B cell (primary cell): ENCODE data around the gene SLC25A34. TPM values are rescaled to one million over a fixed set of nuclear protein-coding genes. Genes with fewer than 3 reads are reported as not detected.
A peak's percentile ranks its signal among the peaks of the same experiment; 100 is the strongest.

Source experiments
- ATAC-seq: fragments of 200-7000 bp; cut with Tn5 transposase; one replicate; pipeline ENCODE4 v1.10.0; 2021; ENCODE audit warnings: low read depth, mild to moderate bottlenecking, moderate number of reproducible peaks, moderate library complexity
- CTCF ChIA-PET: fragments of 350-600 bp; sonication (Branson Sonifier 250); formaldehyde crosslinking; loops from one replicate; lab custom pipeline; 2021; ENCODE audit warnings: antibody characterized with exemption, inconsistent platforms; lab: Charles Lee
- POLR2A ChIA-PET: fragments of 350-600 bp; sonication (Branson Sonifier 250); formaldehyde crosslinking; loops from one replicate; lab custom pipeline; 2021; ENCODE audit warnings: antibody characterized with exemption; lab: Charles Lee
- DNase-seq: peaks from one replicate; pipeline ENCODE4 v3.0.0; 2013
- H2AFZ ChIP-seq: 2 replicates; pipeline ENCODE4 v1.6.1; 2012; ENCODE audit warnings: mild to moderate bottlenecking, low read depth, low read length; ENCODE audit not compliant: insufficient read depth, poor library complexity, severe bottlenecking
- H3K27ac ChIP-seq, 2 donors: 1 replicate in 1 of 2; 2 replicates in 1 of 2; pipeline ENCODE4 v1.5.1; 2012 to 2013; ENCODE audit warnings: low read length in 2 of 2, mild to moderate bottlenecking in 2 of 2, moderate library complexity in 1 of 2
- H3K27me3 ChIP-seq, 4 experiments: fragments of 200-600 bp in 1 of 4; sonication (generic) in 1 of 4; replicated peaks in 1 of 4; 1 replicate in 2 of 4; 2 replicates in 2 of 4; pipeline versions ENCODE4 v1.6.1 to v1.7.0; 2013 to 2016; ENCODE audit warnings: low read length in 3 of 4, mild to moderate bottlenecking in 2 of 4, mixed read lengths in 1 of 4, moderate library complexity in 1 of 4; ENCODE audit not compliant: insufficient read depth in 4 of 4, control insufficient read depth in 3 of 4; ENCODE audit errors: control extremely low read depth in 1 of 4
- H3K36me3 ChIP-seq, 2 experiments: replicated peaks in 1 of 2; 1 replicate in 1 of 2; 2 replicates in 1 of 2; pipeline versions ENCODE4 v1.6.1 to v1.7.1; 2013; ENCODE audit warnings: low read length in 1 of 2; ENCODE audit not compliant: insufficient read depth in 2 of 2, control insufficient read depth in 1 of 2; ENCODE audit errors: control extremely low read depth in 1 of 2, extremely low read depth in 1 of 2
- H3K4me1 ChIP-seq, 2 donors: fragments of 200-600 bp in 1 of 2; sonication (generic) in 1 of 2; 1 replicate in 1 of 2; 2 replicates in 1 of 2; pipeline versions ENCODE4 v1.5.1 to v1.6.1; 2013 to 2017; ENCODE audit warnings: low read length in 2 of 2; ENCODE audit not compliant: control insufficient read depth in 2 of 2, insufficient read depth in 2 of 2
- H3K4me2 ChIP-seq: replicated peaks from 2 replicates; pipeline ENCODE3; 2012; ENCODE audit warnings: mild to moderate bottlenecking, low read depth, low read length; ENCODE audit not compliant: poor library complexity, severe bottlenecking
- H3K4me3 ChIP-seq, 5 experiments: fragments of 200-600 bp in 1 of 5; sonication (generic) in 1 of 5; 1 replicate in 3 of 5; 2 replicates in 2 of 5; pipeline versions ENCODE4 v1.5.1 to v1.7.0; 2011 to 2016; ENCODE audit warnings: low read length in 4 of 5, mild to moderate bottlenecking in 4 of 5, low read depth in 2 of 5, control low read depth in 1 of 5, moderate library complexity in 1 of 5; ENCODE audit not compliant: insufficient read depth in 1 of 5; ENCODE audit errors: control extremely low read depth in 1 of 5, extremely low read depth in 1 of 5
- H3K79me2 ChIP-seq: fragments of 200-600 bp; sonication (generic); one replicate; pipeline ENCODE4 v1.6.0; 2016; ENCODE audit warnings: low read length; ENCODE audit not compliant: control insufficient read depth, insufficient read depth
- H3K9ac ChIP-seq: fragments of 200-600 bp; sonication (generic); 2 replicates; pipeline ENCODE4 v1.6.1; 2017; ENCODE audit warnings: mild to moderate bottlenecking, low read length, moderate library complexity
- H3K9me3 ChIP-seq, 3 donors: one replicate each; pipeline versions ENCODE4 v1.6.1 to v1.7.1; 2013; ENCODE audit warnings: low read length in 2 of 3; ENCODE audit not compliant: control insufficient read depth in 2 of 3, insufficient read depth in 1 of 3; ENCODE audit errors: control extremely low read depth in 1 of 3
- H4K20me1 ChIP-seq: 2 replicates; pipeline ENCODE4 v1.6.0; 2012; ENCODE audit warnings: mild to moderate bottlenecking, low read length; ENCODE audit not compliant: insufficient read depth, control insufficient read depth, poor library complexity, severe bottlenecking
- H3K27ac Mint-ChIP-seq: one replicate; pipeline ENCODE4 v1.8.0; 2021; ENCODE audit warnings: mixed read lengths
- H3K27me3 Mint-ChIP-seq: one replicate; pipeline ENCODE4 v1.8.0; 2021; ENCODE audit warnings: mixed read lengths
- H3K4me1 Mint-ChIP-seq: one replicate; pipeline ENCODE4 v1.8.0; 2021; ENCODE audit warnings: mixed read lengths
- H3K4me3 Mint-ChIP-seq: one replicate; pipeline ENCODE4 v1.8.0; 2021; ENCODE audit warnings: mixed read lengths
- H3K9me3 Mint-ChIP-seq: one replicate; pipeline ENCODE4 v1.8.0; 2022; ENCODE audit warnings: mixed read lengths; ENCODE audit not compliant: insufficient read depth
- EZH2 ChIP-seq: IDR thresholded peaks from 2 replicates; pipeline ENCODE4 v1.6.1; 2012; ENCODE audit warnings: borderline replicate concordance, low read depth, mild to moderate bottlenecking, moderate library complexity, low read length; ENCODE audit not compliant: insufficient read depth, poor library complexity, severe bottlenecking
- WGBS: methylation state at CpG from one replicate; pipeline ENCODE4 v1.1.5; 2013; ENCODE audit warnings: missing lambda C conversion rate; ENCODE audit not compliant: insufficient coverage; 5-methylcytosine and 5-hydroxymethylcytosine counted together
- intact Hi-C: fragments of 100-400 bp; cut with micrococcal nuclease; formaldehyde crosslinking; loops from one replicate; pipeline ENCODE4 v1.10.0; 2022
- polyA plus RNA-seq: library from polyadenylated mRNA; depleted of rRNA; stranded (reverse); fragments of >200 nt; gene quantifications from 2 replicates; pipeline ENCODE4 v1.2.3, GENCODE V29; 2012
- total RNA-seq, 2 donors: library from RNA; stranded (reverse); fragments of 120-200 nt in 1 of 2; gene quantifications; 1 replicate in 1 of 2; 2 replicates in 1 of 2; pipeline versions ENCODE4 v1.2.3 to v1.2.4, GENCODE V29; 2013 to 2022
- TF ChIP-seq, protein P1 (sequence below): fragments of 200-600 bp; IDR thresholded peaks from one replicate; pipeline ENCODE4 v1.8.0; 2022; ENCODE audit warnings: antibody characterized with exemption, mild to moderate bottlenecking

The SLC25A34 gene
- total and polyA plus RNA-seq, 2 donors (not counting 1 experiment from before 2014, with no cell fraction given), result 4.6 to 5.4 TPM

DNA sequence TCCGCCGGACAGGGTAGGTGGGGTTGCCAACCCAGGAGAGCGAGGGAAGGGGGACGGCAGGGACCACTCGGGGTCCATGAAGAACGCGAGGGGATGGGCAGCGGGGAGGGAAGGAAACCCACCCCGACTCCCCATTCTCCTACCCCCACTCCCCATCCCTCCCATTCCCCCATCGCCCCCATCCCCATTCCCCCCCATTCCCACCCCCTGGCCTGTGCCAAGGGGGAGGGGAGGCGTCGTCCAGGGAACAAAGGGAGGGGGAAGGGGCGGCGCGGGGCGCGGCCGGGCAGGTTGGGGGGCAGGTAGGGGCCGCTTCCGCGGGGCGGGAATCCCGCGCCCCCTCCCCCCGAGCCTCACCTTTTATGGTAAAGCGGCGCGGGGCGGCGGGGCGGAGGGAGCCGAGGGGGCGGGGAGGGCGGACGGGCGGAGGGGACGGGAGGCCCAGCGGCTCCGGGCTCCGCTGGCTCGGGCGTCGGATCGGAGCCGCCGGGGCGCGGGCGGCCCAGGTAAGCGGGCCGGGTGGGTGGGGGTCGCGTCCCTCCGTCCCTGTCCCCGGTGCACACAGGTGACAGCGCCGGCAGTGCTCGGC, 22.4 kb downstream of the SLC25A34 start, which contains the start of gene FBLIM1:
Gene FBLIM1, plus strand, starts transcription at position 453 of the 589 bp plus-strand sequence. CDS start 6,189 bp downstream, outside the sequence.
- Mint-ChIP-seq H3K27ac (no peak within 1 kb of the TSS), H3K4me1 (peaks cover 24% of the 10 kb centered on the region), H3K4me3 (peak within 1 kb of the TSS; percentile 81), H3K9me3 (no peaks in the 10 kb centered on the region), H3K27me3 (peaks cover 50% of the 10 kb centered on the region)
- Histone ChIP-seq H3K4me1 (peaks cover 20 to 25% of the 10 kb centered on the region in 2 donors), H4K20me1 (no peaks in the 10 kb centered on the region), H3K79me2 (no peaks in the 10 kb centered on the region), H3K27me3 (peaks cover 0 to 54% (median 29%) of the 10 kb centered on the region in 4 experiments), H2AFZ (no peak within 1 kb of the TSS), H3K36me3 (no peaks in the 10 kb centered on the region), H3K4me2 (peak within 1 kb of the TSS; percentile 78), H3K9ac (peak within 1 kb of the TSS; percentile 35), H3K27ac (no peak within 1 kb of the TSS), H3K4me3 (peak within 1 kb of the TSS in 3 of 5 experiments; percentile 15 to 42 (median 25)), H3K9me3 (peaks cover 0 to 10% (median 0%) of the 10 kb centered on the region in 3 donors)
- intact Hi-C loops, result no loop called here
- DNase-seq, result no peak
- ATAC-seq, result no peak
- 4% methylated on average over 33 of the region's 58 CpGs for WGBS
- TF ChIP-seq EZH2, result no peak
- TF ChIP-seq, protein P1, sequence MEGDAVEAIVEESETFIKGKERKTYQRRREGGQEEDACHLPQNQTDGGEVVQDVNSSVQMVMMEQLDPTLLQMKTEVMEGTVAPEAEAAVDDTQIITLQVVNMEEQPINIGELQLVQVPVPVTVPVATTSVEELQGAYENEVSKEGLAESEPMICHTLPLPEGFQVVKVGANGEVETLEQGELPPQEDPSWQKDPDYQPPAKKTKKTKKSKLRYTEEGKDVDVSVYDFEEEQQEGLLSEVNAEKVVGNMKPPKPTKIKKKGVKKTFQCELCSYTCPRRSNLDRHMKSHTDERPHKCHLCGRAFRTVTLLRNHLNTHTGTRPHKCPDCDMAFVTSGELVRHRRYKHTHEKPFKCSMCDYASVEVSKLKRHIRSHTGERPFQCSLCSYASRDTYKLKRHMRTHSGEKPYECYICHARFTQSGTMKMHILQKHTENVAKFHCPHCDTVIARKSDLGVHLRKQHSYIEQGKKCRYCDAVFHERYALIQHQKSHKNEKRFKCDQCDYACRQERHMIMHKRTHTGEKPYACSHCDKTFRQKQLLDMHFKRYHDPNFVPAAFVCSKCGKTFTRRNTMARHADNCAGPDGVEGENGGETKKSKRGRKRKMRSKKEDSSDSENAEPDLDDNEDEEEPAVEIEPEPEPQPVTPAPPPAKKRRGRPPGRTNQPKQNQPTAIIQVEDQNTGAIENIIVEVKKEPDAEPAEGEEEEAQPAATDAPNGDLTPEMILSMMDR, result no peak
- ChIA-PET CTCF (interaction anchor here (0.7 kb wide), 1 partner anchor 61 kb away, joined by 3 read pairs; no protein-coding TSS in a partner anchor), POLR2A (interaction anchor here (0.5 kb wide), 1 partner anchor 33 kb away, joined by 13 read pairs; no protein-coding TSS in a partner anchor)
